GM21786 (cell line): ENCODE measurements around the gene UCN2.

Experiments
- ATAC-seq: cut with Tn5 transposase; IDR thresholded peaks from one replicate; pipeline ENCODE4 v1.9.1; 2021; ENCODE audit not compliant: unreplicated experiment

The UCN2 gene

GRCh38 chr3:48563382-48563918 is at the start of gene UCN2:
Gene UCN2, minus strand, starts transcription at chr3:48563781. Its CDS starts 657 bp downstream, at chr3:48563124.
- ATAC-seq, result no peak

- no peak for ATAC-seq
Observed at GRCh38 chr3:48612309-48612708, 48.7 kb upstream of the UCN2 start.

- peak; percentile 94 for ATAC-seq
Observed at GRCh38 chr3:48609088-48610005, 45.8 kb upstream of the UCN2 start, which contains the start of gene UQCRC1. Gene UQCRC1, minus strand, starts transcription at chr3:48609646. Its CDS starts 26 bp downstream, at chr3:48609620.

- ATAC-seq, result no peak
Observed at GRCh38 chr3:48607519-48607918, 43.9 kb upstream of the UCN2 start.

- no peak for ATAC-seq
Observed at GRCh38 chr3:48601622-48601994, 38.0 kb upstream of the UCN2 start.

GRCh38 chr3:48600711-48601621 is 37.4 kb upstream of the UCN2 start:
- no peak for ATAC-seq

GRCh38 chr3:48599509-48600285 is 36.1 kb upstream of the UCN2 start:
- no peak for ATAC-seq

- ATAC-seq, result no peak
Observed at GRCh38 chr3:48599077-48599501, 35.5 kb upstream of the UCN2 start.

GRCh38 chr3:48598323-48599076 is 34.9 kb upstream of the UCN2 start:
- ATAC-seq, result no peak

GRCh38 chr3:48597408-48597800 is 33.8 kb upstream of the UCN2 start:
- ATAC-seq, result no peak

GRCh38 chr3:48596676-48597407 is 33.3 kb upstream of the UCN2 start:
- no peak for ATAC-seq

GRCh38 chr3:48596157-48596556 is 32.6 kb upstream of the UCN2 start:
- ATAC-seq, result no peak

- ATAC-seq, result no peak
Observed at GRCh38 chr3:48595526-48596121, 32.0 kb upstream of the UCN2 start.

- ATAC-seq, result no peak
Observed at GRCh38 chr3:48595075-48595525, 31.5 kb upstream of the UCN2 start, which contains the start of gene COL7A1. Gene COL7A1, minus strand, starts transcription at chr3:48595329. Its CDS starts 170 bp downstream, at chr3:48595159.

GRCh38 chr3:48594417-48595049 is 31.0 kb upstream of the UCN2 start:
- ATAC-seq, result no peak

- no peak for ATAC-seq
Observed at GRCh38 chr3:48593337-48593736, 29.8 kb upstream of the UCN2 start.

- ATAC-seq, result no peak
Observed at GRCh38 chr3:48592519-48593087, 29.0 kb upstream of the UCN2 start.
